OCI-LY3 (cell line): ENCODE measurements around the gene CFAP74.

ENCODE experiments used
- H2AFZ ChIP-seq: fragments of 200-600, 300-600 bp; shearing (Covaris generic); 2 replicates; pipeline ENCODE4 v1.6.0; 2014; ENCODE audit warnings: antibody characterized with exemption, low read depth, low read length
- H3K27ac ChIP-seq: fragments of 200-600, 300-600 bp; sonication (generic); 2 replicates; pipeline ENCODE4 v1.5.1; 2014; ENCODE audit warnings: mild to moderate bottlenecking, low read length, moderate library complexity, mixed read lengths
- H3K27me3 ChIP-seq: fragments of 200-600, 300-600 bp; sonication (generic); 2 replicates; pipeline ENCODE4 v1.6.1; 2014; ENCODE audit warnings: low read depth, low read length, mixed read lengths
- H3K36me3 ChIP-seq: fragments of 200-600, 300-600 bp; sonication (generic); replicated peaks from 2 replicates; pipeline ENCODE3; 2014; ENCODE audit warnings: low read depth, low read length, mixed read lengths
- H3K4me1 ChIP-seq: fragments of 300-600, 200-600 bp; sonication (generic); 2 replicates; pipeline ENCODE4 v1.6.1; 2014; ENCODE audit warnings: low read length, mixed read lengths
- H3K4me2 ChIP-seq: fragments of 200-600, 300-600 bp; sonication (generic); 2 replicates; pipeline ENCODE4 v1.6.1; 2014; ENCODE audit warnings: low read length, mixed read lengths
- H3K4me3 ChIP-seq: fragments of 300-600, 200-600 bp; sonication (generic); 2 replicates; pipeline ENCODE4 v1.5.1; 2014; ENCODE audit warnings: antibody characterized with exemption, mild to moderate bottlenecking, low read length, moderate library complexity
- H3K79me2 ChIP-seq: fragments of 300-600, 200-600 bp; shearing (Covaris generic); 2 replicates; pipeline ENCODE4 v1.6.1; 2014; ENCODE audit warnings: mild to moderate bottlenecking, low read length, mixed read lengths
- H3K9ac ChIP-seq: fragments of 300-600, 200-600 bp; shearing (Covaris generic); 2 replicates; pipeline ENCODE4 v1.6.0; 2014; ENCODE audit warnings: mild to moderate bottlenecking, low read length, moderate library complexity
- H3K9me3 ChIP-seq: fragments of 200-600, 300-600 bp; shearing (Covaris generic); 2 replicates; pipeline ENCODE4 v1.6.1; 2014; ENCODE audit warnings: low read length, mixed read lengths; ENCODE audit not compliant: insufficient read depth
- H4K20me1 ChIP-seq: fragments of 200-600, 300-600 bp; sonication (generic); 2 replicates; pipeline ENCODE4 v1.6.1; 2016; ENCODE audit warnings: low read length, mixed read lengths; ENCODE audit not compliant: insufficient read depth
- EZH2phosphoT487 ChIP-seq: fragments of 200-600 bp; shearing (Covaris generic); IDR thresholded peaks from 2 replicates; pipeline ENCODE4 v1.6.1; 2018; ENCODE audit warnings: antibody characterized with exemption, mixed run types, low read depth
- TF ChIP-seq, protein P1 (sequence below): fragments of 200-600, 300-600 bp; sonication (generic); IDR thresholded peaks from 2 replicates; pipeline ENCODE4 v1.5.1; 2014; ENCODE audit warnings: antibody characterized with exemption, low read length, low read depth

The CFAP74 gene

GRCh38 chr1:2050793-2051682, 47.5 kb upstream of the CFAP74 start:
- no peak for TF ChIP-seq EZH2phosphoT487
- TF ChIP-seq, protein P1, sequence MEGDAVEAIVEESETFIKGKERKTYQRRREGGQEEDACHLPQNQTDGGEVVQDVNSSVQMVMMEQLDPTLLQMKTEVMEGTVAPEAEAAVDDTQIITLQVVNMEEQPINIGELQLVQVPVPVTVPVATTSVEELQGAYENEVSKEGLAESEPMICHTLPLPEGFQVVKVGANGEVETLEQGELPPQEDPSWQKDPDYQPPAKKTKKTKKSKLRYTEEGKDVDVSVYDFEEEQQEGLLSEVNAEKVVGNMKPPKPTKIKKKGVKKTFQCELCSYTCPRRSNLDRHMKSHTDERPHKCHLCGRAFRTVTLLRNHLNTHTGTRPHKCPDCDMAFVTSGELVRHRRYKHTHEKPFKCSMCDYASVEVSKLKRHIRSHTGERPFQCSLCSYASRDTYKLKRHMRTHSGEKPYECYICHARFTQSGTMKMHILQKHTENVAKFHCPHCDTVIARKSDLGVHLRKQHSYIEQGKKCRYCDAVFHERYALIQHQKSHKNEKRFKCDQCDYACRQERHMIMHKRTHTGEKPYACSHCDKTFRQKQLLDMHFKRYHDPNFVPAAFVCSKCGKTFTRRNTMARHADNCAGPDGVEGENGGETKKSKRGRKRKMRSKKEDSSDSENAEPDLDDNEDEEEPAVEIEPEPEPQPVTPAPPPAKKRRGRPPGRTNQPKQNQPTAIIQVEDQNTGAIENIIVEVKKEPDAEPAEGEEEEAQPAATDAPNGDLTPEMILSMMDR, result no peak
- Histone ChIP-seq H3K27ac (no peak overlapping the region), H3K27me3 (peaks cover 4% of the 10 kb centered on the region; the same call in 1 of the 2 replicates), H4K20me1 (no peaks in the 10 kb centered on the region), H3K9ac (no peak overlapping the region), H3K9me3 (no peaks in the 10 kb centered on the region), H3K4me3 (no peak overlapping the region), H2AFZ (no peak overlapping the region), H3K79me2 (no peaks in the 10 kb centered on the region), H3K4me1 (no peaks in the 10 kb centered on the region), H3K36me3 (no peaks in the 10 kb centered on the region), H3K4me2 (no peak overlapping the region)

DNA sequence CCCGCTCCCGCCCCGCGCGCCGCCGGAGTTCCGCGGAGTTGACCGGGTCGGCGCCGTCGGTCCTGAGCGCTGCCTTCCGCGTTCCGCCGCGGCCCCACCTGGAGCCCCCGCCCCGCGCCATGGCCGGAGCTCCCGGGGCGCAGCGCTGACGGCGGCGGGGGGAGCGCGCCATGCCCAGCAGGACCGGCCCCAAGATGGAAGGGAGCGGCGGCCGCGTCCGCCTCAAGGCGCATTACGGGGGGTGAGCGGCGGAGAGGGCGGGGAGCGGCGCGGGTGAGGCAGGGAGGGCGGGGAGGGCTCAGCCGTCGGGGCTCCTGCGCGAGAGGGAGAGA, 46.8 kb upstream of the CFAP74 start:
- no peak overlapping the region for H3K4me3 ChIP-seq
- no peaks in the 10 kb centered on the region for H3K9me3 ChIP-seq
- TF ChIP-seq, protein P1, result no peak
- no peak for TF ChIP-seq EZH2phosphoT487
- no peak overlapping the region for H3K27ac ChIP-seq
- H4K20me1 ChIP-seq, result no peaks in the 10 kb centered on the region
- peaks cover 10% of the 10 kb centered on the region; the same call in 1 of the 2 replicates for H3K27me3 ChIP-seq
- no peak overlapping the region for H3K4me2 ChIP-seq
- no peak overlapping the region for H3K9ac ChIP-seq
- no peaks in the 10 kb centered on the region for H3K36me3 ChIP-seq
- no peaks in the 10 kb centered on the region for H3K4me1 ChIP-seq
- no peaks in the 10 kb centered on the region for H3K79me2 ChIP-seq
- H2AFZ ChIP-seq, result no peak overlapping the region

DNA sequence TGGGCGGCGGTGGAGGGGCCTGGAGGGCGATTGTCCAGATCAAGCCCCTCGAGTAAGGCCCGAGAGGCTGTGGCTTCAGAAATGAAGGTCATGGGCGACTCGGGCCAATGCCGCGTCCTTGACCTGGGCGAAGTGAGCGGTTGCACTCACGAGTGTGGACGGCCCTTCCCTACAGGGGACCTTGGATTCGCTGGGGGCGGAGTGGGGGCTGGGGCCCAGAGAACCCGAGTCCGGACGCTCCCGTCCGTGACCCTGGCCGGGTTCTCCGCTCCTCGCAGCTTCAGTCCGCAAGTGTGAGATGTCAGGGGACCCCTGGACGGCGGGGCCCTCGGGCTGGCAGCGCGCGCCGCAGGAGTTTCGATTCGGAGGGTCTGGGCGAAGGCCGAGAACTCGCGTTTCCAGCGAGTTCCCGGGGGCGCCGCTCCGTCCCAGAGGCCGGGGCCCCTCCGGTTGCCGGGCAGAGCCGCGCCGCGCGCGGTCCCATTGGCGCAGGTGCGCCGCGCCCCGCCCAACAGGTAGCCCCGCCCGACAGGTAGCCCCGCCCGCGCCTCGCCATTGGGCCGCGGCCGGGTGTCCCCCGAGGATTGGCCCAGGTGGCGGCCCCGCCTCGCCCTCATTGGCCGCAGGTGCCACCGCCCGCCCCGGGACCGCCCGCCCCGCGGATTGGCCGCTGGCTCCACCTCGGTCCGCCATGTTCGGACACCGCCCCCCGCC, 46.3 kb upstream of the CFAP74 start, which contains the start of gene PRKCZ:
PRKCZ (plus strand) TSS at position 694 of the 714 bp plus-strand sequence. CDS start 220 bp downstream, outside the sequence.
- H3K4me2 ChIP-seq, result no peak within 1 kb of the TSS
- H3K27ac ChIP-seq, result no peak within 1 kb of the TSS
- TF ChIP-seq, protein P1, result no peak
- no peak for TF ChIP-seq EZH2phosphoT487
- no peak within 1 kb of the TSS for H3K4me3 ChIP-seq
- H3K36me3 ChIP-seq, result no peaks in the 10 kb centered on the region
- H2AFZ ChIP-seq, result no peak within 1 kb of the TSS
- H3K79me2 ChIP-seq, result no peaks in the 10 kb centered on the region
- no peaks in the 10 kb centered on the region for H3K4me1 ChIP-seq
- no peaks in the 10 kb centered on the region for H3K9me3 ChIP-seq
- peaks cover 10% of the 10 kb centered on the region; the same call in 1 of the 2 replicates for H3K27me3 ChIP-seq
- no peak within 1 kb of the TSS for H3K9ac ChIP-seq
- H4K20me1 ChIP-seq, result no peaks in the 10 kb centered on the region

GRCh38 chr1:2049225-2049717, 45.7 kb upstream of the CFAP74 start:
- Histone ChIP-seq H3K27me3 (peaks cover 10% of the 10 kb centered on the region; the same call in 1 of the 2 replicates), H2AFZ (no peak overlapping the region), H3K4me2 (no peak overlapping the region), H3K27ac (no peak overlapping the region), H3K4me3 (no peak overlapping the region), H3K9ac (no peak overlapping the region), H4K20me1 (no peaks in the 10 kb centered on the region), H3K79me2 (no peaks in the 10 kb centered on the region), H3K9me3 (no peaks in the 10 kb centered on the region), H3K4me1 (no peaks in the 10 kb centered on the region), H3K36me3 (no peaks in the 10 kb centered on the region)
- TF ChIP-seq, protein P1, result no peak
- no peak for TF ChIP-seq EZH2phosphoT487
